ENCODE measurements around the gene TSPAN5.
"Not testable (repeated sequence)": the region's sequence is repeated elsewhere in the genome, so short reads cannot be mapped to it uniquely, and the experiment has no call there.

- TF ChIP-seq, protein P1, sequence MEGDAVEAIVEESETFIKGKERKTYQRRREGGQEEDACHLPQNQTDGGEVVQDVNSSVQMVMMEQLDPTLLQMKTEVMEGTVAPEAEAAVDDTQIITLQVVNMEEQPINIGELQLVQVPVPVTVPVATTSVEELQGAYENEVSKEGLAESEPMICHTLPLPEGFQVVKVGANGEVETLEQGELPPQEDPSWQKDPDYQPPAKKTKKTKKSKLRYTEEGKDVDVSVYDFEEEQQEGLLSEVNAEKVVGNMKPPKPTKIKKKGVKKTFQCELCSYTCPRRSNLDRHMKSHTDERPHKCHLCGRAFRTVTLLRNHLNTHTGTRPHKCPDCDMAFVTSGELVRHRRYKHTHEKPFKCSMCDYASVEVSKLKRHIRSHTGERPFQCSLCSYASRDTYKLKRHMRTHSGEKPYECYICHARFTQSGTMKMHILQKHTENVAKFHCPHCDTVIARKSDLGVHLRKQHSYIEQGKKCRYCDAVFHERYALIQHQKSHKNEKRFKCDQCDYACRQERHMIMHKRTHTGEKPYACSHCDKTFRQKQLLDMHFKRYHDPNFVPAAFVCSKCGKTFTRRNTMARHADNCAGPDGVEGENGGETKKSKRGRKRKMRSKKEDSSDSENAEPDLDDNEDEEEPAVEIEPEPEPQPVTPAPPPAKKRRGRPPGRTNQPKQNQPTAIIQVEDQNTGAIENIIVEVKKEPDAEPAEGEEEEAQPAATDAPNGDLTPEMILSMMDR (optimal IDR thresholded peaks at IDR 0.05 in 1 of 3, IDR thresholded peaks at IDR 0.05 in 1 of 3, conservative IDR thresholded peaks at IDR 0.05 in 1 of 3; ENCODE audit: extremely low read depth in 1 of 3, insufficient read depth in 2 of 3, low read length in 3 of 3) = not testable (repeated sequence)
- not testable (repeated sequence) for TF ChIP-seq EZH2 (IDR thresholded peaks at IDR 0.05; ENCODE audit: low read length)
Observed at GRCh38 chr4:98534146-98534545, 124.3 kb downstream of the TSPAN5 start.
